ENCODE data around the gene ZNF672.
"Not testable (repeated sequence)": the region's sequence is repeated elsewhere in the genome, so short reads cannot be mapped to it uniquely, and the experiment has no call there.

DNA sequence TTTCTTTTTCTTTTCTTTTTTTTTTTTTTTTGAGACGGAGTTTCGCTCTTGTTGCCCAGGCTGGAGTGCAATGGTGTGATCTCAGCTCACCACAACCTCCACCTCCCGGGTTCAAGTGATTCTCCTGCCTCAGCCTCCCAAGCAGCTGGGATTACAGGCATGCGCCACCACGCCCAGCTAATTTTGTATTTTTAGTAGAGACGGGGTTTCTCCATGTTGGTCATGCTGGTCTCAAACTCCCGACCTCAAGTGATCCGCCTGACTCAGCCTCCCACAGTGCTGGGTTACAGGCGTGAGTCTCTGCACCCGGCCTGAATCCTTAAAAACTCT, 51.9 kb downstream of the ZNF672 start:
- TF ChIP-seq POLR2A (IDR thresholded peaks at IDR 0.05): not testable (repeated sequence)
- TF ChIP-seq, protein P1, sequence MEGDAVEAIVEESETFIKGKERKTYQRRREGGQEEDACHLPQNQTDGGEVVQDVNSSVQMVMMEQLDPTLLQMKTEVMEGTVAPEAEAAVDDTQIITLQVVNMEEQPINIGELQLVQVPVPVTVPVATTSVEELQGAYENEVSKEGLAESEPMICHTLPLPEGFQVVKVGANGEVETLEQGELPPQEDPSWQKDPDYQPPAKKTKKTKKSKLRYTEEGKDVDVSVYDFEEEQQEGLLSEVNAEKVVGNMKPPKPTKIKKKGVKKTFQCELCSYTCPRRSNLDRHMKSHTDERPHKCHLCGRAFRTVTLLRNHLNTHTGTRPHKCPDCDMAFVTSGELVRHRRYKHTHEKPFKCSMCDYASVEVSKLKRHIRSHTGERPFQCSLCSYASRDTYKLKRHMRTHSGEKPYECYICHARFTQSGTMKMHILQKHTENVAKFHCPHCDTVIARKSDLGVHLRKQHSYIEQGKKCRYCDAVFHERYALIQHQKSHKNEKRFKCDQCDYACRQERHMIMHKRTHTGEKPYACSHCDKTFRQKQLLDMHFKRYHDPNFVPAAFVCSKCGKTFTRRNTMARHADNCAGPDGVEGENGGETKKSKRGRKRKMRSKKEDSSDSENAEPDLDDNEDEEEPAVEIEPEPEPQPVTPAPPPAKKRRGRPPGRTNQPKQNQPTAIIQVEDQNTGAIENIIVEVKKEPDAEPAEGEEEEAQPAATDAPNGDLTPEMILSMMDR (IDR thresholded peaks at IDR 0.05): not testable (repeated sequence)

Data from testis (tissue), 2 donors.